HG03045 (cell line): Measurements from ENCODE around the gene SPRED2.
"Not testable (repeated sequence)": the region's sequence is repeated elsewhere in the genome, so short reads cannot be mapped to it uniquely, and the experiment has no call there.

ENCODE experiments used
- ATAC-seq: cut with Tn5 transposase; IDR thresholded peaks from one replicate; pipeline ENCODE4 v1.9.1; 2021; ENCODE audit warnings: mild to moderate bottlenecking, moderate library complexity; ENCODE audit not compliant: unreplicated experiment

SPRED2 gene

DNA sequence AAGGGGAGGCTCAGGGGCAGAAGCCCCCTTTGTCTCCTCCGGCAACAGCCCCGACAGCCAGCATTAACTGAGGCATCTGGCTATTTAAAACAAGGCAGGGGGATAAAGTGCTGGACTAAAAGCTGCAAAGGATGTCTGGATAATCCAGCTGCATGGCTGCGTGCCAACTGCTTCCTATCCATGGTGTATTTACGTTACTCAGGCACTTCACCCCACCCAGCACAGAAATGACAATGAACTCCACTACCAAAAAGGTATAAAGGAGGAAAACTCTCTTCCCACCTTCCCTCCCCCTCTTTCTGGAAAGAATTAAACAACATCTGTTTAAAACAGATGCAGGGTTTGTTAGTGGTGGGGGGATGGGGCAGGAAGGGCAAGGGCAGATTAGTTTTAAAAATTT is 82.5 kb downstream of the SPRED2 start:
- no peak for ATAC-seq

DNA sequence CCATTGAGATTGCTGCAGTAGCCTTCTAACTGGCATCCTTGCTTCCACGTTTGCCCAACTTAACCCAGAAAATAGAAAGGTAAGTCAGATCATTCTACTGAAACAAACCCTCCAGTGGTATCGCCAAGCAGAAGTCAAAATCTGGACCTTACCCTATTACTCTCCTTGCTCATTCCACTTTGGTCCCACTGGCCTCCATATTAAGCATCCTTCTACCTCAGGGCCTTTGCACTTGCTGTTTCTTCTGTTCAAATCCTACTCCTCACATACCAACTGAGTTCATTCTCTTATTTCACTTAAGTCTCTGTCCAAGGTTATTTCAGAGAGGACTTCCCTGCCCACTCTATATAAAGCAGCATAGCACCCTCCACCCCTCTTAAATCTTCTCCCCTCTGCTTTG is 84.5 kb downstream of the SPRED2 start:
- no peak for ATAC-seq

DNA sequence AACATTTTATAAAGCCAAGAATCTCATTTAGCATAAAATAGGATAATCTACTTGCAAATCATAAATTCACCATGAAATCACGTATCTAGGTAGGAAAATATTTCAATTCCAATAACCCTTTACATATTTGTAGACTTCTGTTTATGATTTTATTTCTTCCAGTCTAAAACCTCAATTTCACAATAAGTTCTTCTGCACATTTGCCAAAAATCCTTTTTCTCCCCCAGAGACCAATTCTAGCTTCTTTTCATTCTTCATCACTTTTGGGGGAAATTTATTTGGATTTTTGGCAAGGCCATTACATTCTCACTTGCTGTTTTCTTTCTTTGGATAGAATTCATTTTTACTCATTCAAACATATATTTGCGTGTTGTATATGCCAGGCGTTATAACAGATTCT is 86.8 kb downstream of the SPRED2 start:
- no peak for ATAC-seq

DNA sequence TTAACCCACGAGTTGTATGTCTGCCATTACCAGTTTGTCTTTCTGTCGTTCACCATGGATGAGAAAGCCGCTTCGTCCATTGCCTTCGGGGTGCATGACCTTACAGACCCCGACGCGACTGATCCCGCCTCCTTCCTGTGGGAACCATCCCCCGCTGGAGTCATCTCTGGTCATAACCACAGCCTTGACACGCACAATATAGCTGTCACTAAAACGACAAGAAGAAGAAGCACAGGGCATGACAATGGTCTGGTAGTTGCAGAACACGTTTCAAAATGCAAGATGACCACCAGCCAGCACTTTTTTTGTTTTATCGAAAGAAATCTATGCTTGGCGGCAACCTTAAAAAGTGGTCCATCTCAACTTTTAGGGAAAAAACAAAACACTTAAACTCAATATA is 87.7 kb downstream of the SPRED2 start:
- no peak for ATAC-seq

DNA sequence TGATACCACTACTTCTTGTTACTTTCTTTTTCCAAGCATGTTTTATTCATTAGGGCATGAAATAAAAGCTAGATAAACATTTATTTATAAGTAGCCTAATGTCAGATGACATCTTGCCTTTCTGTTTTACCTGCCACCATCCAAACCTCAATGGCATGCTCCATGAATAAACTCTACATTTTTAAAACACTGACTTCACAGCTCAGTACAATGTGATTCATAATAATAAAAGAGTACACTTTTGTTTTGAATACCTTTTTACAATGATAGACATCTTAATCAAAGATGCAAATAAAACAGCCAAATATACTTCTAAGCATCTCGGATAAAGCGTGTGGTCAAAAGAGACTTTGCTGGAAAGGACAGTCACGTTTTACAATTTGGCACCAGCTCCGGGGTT is 88.2 kb downstream of the SPRED2 start:
- no peak for ATAC-seq

DNA sequence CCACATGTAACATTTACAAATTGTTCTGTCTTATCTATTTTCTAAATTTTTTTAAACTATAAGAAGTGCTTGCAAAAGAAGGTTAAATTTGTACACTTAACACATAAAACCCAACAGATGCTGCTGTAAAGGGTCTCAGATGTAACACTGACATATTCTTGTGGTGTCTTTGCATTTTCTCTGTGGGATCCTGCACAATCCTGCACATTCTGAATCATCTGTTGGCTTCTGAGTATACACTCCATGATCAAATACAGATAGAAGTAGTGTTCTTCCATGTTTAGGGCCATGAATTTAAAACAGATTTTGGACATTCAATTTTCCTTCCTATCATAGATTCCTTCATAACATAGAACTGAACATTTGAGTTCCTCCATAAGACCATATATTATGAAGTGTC is 89.0 kb downstream of the SPRED2 start:
- no peak for ATAC-seq

DNA sequence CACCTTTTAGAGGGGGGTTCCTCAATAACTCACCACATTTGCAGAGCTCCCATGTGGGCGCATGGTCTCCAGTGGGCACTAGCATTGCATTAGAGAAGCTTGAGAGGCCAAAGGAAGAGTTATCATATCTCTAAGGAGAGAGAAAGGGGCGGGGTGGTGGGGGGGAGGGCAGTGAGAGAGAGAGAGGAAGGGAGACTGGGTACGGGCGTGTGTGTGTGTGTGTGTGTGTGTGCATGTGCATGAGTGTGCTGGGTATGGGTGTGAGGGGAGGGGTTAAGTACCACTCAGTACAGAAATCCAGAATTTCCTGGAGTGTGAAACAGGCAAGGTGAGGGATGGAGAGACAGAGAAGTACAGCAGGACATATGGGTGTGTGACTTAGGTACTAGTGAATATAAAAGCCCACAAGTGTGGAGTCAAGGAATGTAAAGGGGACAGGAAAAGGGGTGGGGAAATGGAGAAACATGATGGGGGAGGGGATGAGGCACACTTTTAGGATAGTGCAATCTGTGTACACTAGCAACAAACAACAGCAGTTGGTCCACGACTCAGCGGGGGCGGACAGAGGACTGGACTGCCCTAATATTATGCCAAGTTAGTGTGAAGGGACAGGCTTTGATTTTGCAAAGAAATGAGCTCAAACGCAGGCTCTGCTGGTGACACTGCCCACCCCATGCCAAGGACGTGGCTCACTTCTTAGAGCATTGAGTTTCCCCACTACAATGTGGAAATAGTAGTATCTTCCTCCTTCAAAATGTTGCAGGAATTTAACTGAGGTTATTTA is 91.3 kb downstream of the SPRED2 start:
- no peak for ATAC-seq

DNA sequence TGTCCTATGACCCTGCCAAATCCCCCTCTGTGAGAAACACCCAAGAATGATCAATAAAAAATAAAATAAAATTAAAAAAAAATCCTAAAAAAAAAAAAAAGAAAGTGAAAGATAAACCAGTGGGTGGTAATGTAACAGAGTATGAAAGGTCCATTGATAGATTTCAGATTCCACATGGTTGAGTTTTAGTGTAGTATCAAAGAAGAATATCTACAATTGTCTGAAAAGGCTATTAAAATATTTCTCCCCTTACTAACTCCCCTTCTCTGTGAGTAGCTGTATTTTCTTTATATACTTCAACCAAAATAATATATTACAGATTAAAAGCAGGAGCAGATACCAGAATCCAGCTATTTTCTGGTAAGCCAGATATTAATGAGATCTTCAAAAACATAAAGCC is 92.8 kb downstream of the SPRED2 start:
- no peak for ATAC-seq

DNA sequence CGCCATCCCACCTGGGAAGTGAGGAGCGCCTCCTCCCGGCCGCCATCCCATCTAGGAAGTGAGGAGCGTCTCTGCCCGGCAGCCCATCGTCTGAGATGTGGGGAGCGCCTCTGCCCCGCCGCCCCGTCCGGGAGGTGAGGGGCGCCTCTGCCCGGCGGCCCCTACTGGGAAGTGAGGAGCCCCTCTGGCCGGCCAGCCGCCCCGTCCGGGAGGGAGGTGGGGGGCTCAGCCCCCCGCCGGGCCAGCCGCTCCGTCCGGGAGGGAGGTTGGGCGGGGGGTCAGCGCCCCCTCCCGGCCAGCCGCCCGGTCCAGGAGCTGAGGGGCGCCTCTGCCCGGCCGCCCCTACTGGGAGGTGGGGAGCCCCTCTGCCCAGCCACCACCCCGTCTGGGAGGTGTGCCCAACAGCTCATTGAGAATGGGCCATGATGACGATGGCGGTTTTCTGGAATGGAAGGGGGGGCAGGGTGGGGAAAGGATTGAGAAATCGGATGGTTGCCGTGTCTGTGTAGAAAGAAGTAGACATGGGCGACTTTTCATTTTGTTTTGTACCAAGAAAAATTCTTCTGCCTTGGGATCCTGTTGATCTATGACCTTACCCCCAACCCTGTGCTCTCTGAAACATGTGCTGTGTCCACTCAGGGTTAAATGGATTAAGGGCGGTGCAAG is 93.4 kb downstream of the SPRED2 start:
- ATAC-seq = not testable (repeated sequence)

DNA sequence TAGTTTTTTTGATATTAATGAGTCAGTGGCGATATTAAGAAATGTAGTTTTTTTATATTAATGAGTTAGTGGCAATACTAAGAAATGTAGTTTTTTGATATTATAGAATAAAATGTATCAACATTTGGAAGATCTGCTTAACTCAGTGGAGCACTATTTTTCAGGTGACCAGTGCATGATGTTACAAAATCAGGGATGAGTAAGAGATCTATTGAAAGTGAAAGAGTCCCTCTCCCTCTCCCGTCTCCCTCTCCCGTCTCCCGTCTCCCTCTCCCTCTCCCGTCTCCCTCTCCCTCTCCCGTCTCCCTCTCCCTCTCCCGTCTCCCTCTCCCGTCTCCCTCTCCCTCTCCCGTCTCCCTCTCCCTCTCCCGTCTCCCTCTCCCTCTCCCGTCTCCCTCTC is 94.5 kb downstream of the SPRED2 start:
- ATAC-seq = not testable (repeated sequence)

DNA sequence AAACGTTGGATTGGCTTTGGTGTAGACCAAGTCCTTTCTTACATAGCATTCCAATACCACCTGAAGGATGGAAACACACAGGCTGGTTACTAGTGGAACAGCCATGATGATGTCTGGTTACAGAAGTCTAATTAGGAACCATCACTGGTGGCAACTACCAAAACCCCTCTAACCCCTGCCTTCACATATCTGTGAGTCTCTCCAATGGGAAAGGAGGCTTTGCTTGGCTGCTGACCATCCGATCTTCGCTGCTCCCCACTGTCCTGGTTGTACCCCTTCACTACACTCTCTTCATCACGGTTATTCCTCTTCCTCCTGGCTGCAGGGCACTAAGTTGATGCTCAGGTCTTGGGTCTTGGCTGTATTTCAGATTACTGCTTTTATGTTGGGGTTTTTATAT is 97.7 kb downstream of the SPRED2 start:
- no peak for ATAC-seq

DNA sequence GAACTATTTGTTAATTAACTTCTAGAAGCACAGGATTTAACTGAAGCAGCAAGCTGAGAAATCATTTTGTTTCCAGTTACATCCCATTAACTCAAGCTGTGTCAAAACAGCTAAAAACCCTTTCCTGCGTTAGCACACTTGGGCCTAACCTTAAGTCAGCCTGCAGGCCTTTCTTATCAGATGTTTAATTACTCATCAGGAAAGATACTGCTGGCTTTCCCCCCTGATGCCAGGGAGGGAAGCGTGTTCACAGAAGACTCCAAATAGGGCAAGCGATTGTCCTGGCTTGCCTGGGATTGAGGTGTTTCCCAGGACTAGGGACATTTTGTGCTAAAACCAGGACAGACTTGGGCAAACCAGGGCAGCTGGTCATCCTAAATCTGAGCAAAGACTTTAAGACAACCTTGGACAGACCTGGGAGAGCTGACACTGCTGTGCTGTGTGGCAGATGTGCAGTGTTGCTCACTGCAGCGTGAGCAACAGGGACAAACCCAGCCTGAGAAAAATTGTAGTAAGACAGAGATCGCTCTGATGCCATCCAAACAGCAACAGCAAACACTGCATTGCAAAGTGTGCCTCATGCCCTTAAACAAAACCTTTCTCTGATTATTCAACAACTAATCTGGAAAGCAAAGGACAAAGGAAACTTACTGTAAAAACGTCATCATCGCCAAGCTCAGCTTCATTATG is 100.9 kb downstream of the SPRED2 start:
- no peak for ATAC-seq

DNA sequence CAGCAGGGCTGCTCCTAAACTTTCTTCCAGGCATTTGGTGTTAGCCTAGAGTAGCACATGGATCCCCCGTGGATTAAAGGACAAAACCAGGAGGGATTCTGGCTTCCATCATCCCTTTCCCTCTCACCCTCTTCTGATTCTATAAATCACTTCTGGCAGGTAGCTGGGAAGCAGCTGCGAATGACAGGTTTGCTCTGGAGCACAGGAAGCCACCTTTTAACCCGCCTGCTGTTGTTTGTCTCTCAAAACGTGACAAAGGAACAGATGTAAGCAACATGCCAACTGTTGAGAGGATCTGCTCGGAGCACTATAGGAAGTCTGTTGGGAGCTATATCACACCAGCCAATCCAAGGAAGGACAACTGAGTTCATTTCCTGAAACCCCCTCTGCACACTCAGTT is 102.9 kb downstream of the SPRED2 start:
- no peak for ATAC-seq

DNA sequence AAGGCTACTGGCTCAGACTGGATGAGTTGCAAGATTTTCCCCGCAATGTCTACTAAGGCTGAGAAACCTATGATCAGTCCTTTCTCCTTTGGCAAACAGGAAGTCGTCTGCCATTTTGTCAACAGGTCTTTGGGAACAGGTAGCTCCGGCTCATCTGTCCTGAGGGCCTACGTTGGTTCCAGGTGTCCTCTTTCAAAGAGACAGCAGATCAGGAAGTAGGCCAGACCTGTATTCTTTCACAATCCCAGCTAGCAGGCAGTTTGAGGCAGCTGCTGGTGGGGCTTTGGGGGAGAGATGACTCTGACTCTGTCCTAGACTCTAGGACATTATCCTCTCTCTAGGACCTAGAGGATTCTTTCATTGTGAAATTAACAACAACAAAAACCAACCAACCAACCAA is 106.1 kb downstream of the SPRED2 start:
- ATAC-seq = no peak

DNA sequence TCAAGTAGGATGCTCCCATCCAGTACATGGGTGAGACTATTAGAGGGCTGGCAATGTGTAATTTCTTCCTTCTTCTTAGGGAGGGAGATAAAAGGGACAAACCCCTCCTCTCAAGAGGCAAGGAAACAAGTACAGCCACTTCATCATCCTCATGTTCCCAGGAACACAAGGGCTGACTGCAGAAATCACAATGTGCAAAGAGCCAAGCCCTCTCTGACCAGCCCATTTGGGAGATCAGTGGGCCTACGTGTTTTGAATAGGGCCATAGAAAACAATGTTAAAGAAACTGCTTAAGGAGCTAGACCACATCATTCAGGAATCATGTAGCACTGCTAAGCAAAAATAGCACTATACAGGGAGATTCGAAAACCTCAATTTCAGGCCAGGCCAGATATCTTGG is 107.3 kb downstream of the SPRED2 start:
- ATAC-seq = no peak

DNA sequence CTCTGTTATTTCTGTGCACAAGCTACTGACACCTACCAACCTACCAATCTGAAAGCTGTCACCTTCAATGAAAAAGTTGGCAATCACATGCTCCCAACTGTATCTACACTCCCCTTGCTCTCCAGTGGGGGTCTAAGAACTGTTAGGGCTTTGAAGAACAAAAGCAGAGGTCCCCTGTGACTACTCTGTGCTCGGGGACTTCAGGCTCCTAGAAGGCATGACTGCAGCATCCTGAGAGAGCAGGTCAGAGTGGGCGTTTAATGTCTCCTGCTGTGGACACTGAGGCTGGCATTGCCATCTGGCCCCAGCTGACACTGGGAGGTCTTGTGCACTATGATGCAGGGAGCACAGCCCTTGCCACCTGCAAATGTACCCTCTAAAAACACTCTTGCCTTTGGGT is 111.5 kb downstream of the SPRED2 start:
- ATAC-seq = no peak

DNA sequence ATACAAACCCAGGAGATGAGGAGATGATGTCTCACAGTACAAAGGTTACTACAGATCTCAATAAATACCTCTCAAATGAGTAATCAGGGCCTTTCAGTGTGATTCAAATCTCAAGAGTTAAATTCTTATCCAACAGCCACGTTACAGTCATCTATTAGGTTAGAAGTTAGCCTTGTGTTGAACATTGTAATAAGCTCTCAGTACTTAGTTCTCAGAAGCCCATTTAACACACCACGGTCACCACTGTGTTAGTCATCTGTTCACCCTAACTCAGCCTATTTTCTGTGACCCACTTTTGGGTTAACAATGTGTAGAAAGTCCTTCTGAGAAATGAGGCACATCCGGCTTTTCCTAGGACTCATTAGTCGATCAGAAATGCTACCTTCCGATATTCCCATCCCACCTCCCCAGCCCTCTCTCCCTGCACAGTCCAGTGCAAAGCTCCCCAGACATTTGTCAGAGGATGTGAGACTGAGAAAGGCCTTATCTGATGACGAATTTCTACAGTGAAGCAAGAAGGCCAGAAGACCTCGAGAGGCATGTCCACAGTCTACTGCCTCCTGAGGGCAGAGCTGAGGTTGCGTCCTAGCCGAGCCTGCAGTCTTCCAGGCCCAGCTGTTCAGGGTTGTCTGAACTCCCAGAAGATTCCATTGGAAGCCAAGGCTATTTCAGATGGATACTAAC is 112.2 kb downstream of the SPRED2 start:
- ATAC-seq = peak; percentile 71

DNA sequence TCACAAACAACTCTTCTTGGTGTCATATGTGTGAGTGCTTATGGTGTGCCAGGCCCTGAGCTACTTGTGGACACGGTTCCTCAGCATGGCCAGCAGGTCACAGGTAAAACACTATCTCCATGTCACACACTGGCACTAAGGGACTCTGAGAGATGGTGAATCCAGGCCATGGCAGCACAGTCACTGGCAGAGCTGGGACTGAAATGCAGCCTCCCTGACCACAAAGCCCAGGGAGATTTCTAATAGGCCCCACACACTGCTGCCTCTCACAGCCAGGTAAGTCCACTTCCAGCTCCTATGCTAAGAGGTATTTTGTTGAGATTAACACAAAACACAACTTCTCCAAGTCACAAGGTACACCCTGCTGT is 112.7 kb downstream of the SPRED2 start:
- no peak for ATAC-seq

DNA sequence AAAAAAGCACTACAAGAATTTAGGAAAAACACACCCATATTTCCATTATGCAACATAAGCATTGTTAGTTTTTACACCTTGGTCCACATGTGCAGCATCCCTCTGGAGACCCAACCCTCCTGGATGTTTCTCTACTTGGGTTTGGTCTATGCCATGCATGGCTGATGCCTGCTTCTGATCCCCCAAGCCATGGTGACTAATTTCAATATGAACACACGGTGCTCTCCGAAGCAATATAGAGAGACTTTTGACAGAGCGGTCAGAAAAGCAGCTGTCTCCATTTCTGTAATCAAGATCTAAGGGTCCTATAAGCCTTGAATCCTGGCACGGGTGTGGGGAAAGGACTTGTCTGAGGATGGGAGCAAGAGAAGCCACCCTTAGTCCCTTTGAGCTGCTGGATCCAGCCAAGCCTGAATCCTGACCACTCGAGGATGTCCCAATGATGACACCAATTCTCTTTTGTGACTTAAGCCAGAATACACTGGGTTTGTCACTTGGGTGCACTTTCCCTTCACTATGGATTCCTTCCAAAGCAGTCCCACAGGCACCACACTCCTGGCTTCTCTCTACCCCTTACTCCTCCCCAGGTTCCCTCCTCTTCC is 113.2 kb downstream of the SPRED2 start:
- no peak for ATAC-seq

DNA sequence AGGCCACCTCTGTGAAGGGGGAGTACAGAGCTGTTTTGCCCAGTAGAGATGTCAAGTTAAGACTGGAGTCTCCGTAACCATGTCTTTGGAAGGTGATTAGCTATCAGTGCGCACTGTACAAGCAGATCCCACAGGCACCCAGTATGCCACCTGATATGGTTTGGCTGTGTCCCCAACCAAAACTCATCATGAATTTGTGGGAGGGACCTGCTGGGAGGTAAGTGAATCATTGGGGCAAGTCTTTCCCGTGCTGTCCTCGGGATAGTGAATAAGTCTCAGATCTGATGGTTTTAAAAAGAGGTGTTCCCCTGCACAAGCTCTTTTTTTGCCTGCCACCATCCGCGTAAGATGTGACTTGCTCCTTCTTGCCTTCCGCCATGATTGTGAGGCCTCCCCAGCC is 114.6 kb downstream of the SPRED2 start:
- no peak for ATAC-seq

DNA sequence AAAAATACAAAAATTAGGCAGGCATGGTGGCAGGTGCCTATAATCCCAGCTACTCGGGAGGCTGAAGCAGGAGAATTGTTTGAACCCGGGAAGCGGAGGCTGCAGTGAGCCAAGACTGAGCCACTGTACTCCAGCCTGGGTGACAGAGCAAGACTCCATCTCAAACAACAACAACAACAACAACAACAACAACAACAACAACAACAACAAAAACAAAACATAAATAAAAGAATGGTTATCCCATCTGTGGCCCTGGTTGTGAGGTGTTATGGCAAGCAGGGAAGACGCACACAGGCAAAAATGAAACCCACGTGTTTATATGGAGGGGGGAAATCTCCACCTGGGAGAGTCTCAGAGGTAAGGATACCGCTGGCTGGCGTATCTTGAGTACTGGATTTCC is 115.0 kb downstream of the SPRED2 start:
- not testable (repeated sequence) for ATAC-seq
